GM12801 (cell line): ENCODE results near the gene MAP7.

Experiments used
- TF ChIP-seq, protein P1 (sequence below): IDR thresholded peaks from one replicate; pipeline ENCODE4 v1.5.1; 2011; ENCODE audit warnings: control low read depth; ENCODE audit not compliant: insufficient read length; ENCODE audit errors: extremely low read depth

MAP7 gene

DNA sequence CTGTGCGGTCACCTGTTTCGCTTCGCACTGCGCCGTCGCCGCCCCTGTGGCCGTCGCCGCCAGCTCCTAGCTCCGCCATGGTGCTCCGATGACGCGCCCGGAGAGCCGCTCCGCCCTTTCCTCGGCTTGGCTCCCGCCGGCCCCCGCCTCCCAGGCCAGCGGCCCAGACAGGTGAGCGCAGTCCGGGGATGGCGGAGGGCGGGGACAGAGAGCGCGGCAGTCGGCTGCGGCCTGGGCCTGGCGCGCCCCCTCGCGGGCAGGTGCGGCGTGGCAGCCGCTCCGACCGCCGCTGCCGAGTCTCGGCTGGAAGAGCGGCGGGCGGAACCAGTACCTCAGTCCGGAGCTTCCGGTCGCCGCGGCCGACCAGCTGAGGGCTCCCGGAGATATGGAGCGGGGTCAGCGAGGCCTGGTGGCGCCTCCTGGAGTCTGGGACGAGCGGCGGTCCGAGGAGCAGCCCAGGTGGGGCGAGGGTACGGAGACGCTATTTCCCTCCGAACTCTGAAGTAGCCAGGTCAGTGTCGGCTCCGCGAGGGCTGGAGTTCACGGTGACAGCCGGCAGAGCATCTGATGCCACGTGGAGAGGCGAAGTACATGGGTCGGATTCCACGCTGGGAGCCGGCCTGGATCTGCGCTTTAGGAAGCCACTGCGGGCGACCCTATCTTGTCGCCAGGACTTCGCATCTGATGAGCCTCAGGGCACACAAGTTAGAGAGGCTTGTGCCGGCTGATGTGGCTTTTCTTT, at the start of gene MAP7:
Gene MAP7 (minus strand): TSS at position 93 of the 742 bp plus-strand sequence. CDS start 14 bp downstream, at position 79.
- TF ChIP-seq, protein P1, sequence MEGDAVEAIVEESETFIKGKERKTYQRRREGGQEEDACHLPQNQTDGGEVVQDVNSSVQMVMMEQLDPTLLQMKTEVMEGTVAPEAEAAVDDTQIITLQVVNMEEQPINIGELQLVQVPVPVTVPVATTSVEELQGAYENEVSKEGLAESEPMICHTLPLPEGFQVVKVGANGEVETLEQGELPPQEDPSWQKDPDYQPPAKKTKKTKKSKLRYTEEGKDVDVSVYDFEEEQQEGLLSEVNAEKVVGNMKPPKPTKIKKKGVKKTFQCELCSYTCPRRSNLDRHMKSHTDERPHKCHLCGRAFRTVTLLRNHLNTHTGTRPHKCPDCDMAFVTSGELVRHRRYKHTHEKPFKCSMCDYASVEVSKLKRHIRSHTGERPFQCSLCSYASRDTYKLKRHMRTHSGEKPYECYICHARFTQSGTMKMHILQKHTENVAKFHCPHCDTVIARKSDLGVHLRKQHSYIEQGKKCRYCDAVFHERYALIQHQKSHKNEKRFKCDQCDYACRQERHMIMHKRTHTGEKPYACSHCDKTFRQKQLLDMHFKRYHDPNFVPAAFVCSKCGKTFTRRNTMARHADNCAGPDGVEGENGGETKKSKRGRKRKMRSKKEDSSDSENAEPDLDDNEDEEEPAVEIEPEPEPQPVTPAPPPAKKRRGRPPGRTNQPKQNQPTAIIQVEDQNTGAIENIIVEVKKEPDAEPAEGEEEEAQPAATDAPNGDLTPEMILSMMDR: no peak

DNA sequence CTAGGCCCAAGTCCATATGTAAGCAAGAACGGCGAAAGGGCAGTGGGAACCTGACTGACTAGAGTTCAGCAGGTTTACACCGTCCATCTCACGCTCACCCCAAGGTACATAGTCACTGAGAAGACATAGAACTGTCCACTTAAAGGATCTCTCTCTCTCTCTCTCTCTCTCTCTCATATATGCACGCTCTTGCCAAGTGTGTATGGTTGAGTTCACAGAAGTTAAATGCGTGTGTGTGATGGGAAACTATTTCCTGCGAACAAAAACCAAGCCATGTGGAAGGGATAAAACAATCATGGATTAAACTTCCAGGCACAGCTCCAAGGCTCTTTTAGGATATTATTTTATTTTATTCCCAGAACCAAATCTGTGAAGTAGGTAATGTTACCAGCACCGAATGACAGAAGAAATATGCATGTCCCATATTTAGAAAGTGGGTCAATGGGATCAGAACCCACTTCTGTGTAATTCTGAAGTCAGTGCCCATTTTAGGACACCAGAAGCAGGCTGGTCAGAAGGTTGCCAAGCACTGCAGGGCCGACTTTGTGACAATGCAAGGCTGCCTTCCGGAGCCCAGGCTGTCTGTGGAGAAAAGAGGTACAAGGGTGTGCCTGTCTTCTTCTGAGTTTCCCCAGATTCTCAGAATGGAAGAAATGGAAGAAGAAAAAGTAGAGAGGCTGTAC, 49.2 kb upstream of the MAP7 start:
- TF ChIP-seq, protein P1: no peak

DNA sequence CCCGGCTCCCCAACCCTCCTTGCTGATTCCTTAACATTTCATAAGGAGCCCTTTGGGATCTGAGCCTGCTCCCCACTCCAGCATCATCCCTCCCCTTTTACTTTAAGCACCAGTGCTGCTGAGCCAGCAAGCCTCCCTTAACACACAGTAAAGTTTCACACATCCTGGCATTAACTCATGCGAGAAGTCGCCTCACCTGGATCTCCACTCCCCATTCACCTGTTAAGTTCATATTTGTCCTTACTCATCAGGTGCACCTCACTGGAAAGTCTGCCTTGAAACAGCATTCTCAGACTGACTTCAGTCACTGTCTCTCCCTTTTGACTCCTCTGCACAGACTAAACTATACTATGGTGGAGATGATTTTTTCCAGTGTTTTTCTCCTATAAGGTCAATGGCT, 47.8 kb upstream of the MAP7 start:
- TF ChIP-seq, protein P1: no peak

DNA sequence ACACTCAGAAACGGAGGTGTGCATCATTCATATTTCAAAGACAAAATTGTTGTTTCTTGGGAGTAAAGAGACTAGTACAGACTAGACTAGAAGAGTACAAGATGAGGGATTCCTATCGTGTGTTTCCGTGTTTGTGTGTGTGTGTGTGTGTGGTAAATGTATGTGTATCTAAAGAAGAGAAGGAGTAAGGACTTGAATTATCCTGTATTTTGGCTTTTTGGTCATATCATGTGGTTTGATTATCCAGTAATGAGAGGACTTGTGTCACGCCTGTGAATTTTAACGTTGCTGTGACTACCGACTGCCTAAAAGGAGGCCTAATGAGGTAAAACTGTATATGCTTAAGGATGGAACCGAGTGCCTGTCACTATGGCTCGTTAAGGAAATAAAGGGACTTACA, 44.4 kb upstream of the MAP7 start:
- TF ChIP-seq, protein P1: no peak

DNA sequence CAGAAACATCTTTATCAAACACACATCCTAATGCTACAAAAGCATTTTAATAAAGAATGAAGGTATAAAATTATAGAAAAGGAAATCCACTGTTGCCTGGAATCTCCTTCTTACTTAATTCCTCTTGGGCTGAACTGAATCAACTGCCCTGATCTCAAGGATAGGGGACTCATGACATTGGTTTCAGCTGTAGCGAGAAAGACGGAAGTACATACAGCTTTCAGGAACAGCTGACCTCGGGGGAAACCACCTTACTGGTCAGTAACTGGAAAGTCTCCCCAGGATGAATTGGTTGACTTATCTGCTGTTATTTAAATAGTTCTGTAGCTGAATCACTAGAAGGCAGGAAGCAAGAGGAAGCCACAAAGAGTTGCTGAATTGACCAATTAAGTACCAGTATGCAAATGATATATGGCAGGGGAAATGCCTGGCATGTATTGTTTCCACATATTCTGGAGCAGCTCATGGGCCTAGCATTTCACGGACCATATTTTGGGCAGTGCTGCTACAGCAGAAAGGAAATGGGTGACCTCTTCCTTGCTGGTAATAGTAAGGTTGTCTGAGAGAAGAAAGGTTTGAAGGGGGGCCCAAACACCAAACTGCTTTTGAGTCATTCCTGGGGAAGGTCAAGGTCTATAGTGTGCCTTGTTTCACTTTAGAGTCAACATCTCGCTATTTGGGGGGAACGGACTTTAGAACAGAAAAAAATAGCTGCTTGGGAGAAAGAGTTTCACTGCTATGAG, 43.7 kb upstream of the MAP7 start:
- TF ChIP-seq, protein P1: no peak

DNA sequence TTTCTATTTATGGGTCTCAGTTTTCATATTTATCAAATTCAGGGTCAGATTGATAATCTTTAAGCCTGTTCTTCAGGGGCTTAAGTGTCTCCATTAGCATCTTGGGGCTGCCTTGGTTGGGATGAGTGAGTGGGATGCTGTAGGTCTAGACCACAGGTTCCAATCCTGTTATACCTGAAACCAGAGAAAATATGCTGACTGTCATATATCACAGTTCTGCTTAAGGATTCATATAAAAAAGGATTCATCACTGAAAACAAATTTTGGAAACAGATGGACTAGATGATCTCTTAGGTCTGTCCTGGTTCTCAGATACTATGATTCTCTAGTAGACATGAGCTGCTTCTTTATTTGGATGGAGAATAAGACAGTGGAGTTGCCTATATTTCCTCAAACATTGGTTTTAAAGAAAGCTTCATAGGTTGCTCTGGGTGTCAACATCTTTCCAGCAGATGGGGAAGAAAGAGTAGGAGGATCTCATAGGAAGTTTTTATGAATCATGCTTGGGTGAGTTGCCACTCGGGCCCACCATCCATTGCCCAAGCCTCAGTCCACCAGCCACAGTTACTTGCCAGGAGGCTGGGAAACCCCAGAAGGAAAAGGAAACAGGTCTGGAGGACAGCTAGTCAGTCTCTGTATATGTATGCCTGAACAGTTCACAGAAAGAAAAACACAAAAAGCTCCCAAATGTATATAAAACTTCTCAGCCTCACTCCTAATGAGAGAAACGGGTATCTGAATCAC, 42.9 kb upstream of the MAP7 start:
- TF ChIP-seq, protein P1: no peak

DNA sequence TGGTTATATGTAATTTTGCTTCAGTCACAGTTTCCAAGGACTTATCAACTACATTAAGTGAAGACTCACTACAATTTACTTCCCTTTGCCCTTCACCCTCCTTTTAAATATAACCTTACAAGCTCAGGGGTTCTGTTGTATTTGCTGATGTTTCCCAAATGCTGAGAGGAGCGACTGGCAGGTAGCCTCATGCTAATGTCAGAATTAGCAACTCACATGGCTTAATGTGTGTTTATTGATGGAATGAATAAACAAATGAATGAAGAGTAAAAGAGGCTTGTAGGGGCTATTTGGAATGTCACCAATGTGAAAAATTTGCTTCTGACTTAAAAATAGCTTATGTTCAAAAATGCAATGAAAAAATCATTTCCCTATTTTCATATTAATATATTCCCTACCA, 41.4 kb upstream of the MAP7 start:
- TF ChIP-seq, protein P1: no peak
